ENCODE data around the gene FAM131A. TPM values are rescaled to one million over a fixed set of nuclear protein-coding genes. Genes with fewer than 3 reads are reported as not detected.

Gene FAM131A
- total and polyA plus RNA-seq, 8 donors, result 12.4 to 19.3 (median 14.9) TPM

GRCh38 chr3:184315871-184316661 is 21.3 kb upstream of the FAM131A start:
- H3K27ac ChIP-seq, result peak overlapping the region; percentile 91 to 92
- H3K4me1 ChIP-seq, result peaks cover 36 to 62% of the 10 kb centered on the region in 2 donors
- H3K4me3 ChIP-seq, result peak overlapping the region; percentile 70 to 89
- no peaks in the 10 kb centered on the region for H3K9me3 ChIP-seq
- intact Hi-C loops (cut with DNase I), result no loop called here
- ATAC-seq (no peak), DNase-seq (no peak)
- peaks cover 0 to 45% of the 10 kb centered on the region in 2 donors for H3K36me3 ChIP-seq
- TF ChIP-seq CTCF (IDR thresholded peaks at IDR 0.05), result no peak
- H3K27me3 ChIP-seq, result no peaks in the 10 kb centered on the region

GRCh38 chr3:184316792-184317191 is 20.6 kb upstream of the FAM131A start:
- H3K36me3 ChIP-seq, result peaks cover 0 to 52% of the 10 kb centered on the region in 2 donors
- H3K27ac ChIP-seq, result peak overlapping the region in 1 of 2 donors; percentile 91
- H3K4me3 ChIP-seq, result peak overlapping the region in 1 of 2 donors; percentile 89
- TF ChIP-seq CTCF (IDR thresholded peaks at IDR 0.05), result no peak
- intact Hi-C loops (cut with DNase I), result no loop called here
- no peaks in the 10 kb centered on the region for H3K9me3 ChIP-seq
- DNase-seq (no peak), ATAC-seq (no peak)
- no peaks in the 10 kb centered on the region for H3K27me3 ChIP-seq
- H3K4me1 ChIP-seq, result peaks cover 36 to 69% of the 10 kb centered on the region in 2 donors

GRCh38 chr3:184317201-184317600 is 20.2 kb upstream of the FAM131A start:
- DNase-seq (no peak), ATAC-seq (no peak)
- peaks cover 3 to 56% of the 10 kb centered on the region in 2 donors for H3K36me3 ChIP-seq
- no peaks in the 10 kb centered on the region for H3K27me3 ChIP-seq
- H3K4me3 ChIP-seq, result peak overlapping the region in 1 of 2 donors; percentile 89
- no peaks in the 10 kb centered on the region for H3K9me3 ChIP-seq
- no peak for TF ChIP-seq CTCF (IDR thresholded peaks at IDR 0.05)
- intact Hi-C loops (cut with DNase I), result no loop called here
- peak overlapping the region in 1 of 2 donors; percentile 88 for H3K27ac ChIP-seq
- peaks cover 36 to 73% of the 10 kb centered on the region in 2 donors for H3K4me1 ChIP-seq

- intact Hi-C loops (cut with DNase I), result no loop called here
- peak; percentile 58 to 97 (median 94) for DNase-seq
- H3K36me3 ChIP-seq, result peaks cover 5 to 85% of the 10 kb centered on the region in 2 donors
- no peaks in the 10 kb centered on the region for H3K9me3 ChIP-seq
- no peak for TF ChIP-seq CTCF (IDR thresholded peaks at IDR 0.05)
- peaks cover 36 to 78% of the 10 kb centered on the region in 2 donors for H3K4me1 ChIP-seq
- peak overlapping the region; percentile 88 to 89 for H3K27ac ChIP-seq
- H3K27me3 ChIP-seq, result no peaks in the 10 kb centered on the region
- peak; percentile 90 for ATAC-seq
- peak overlapping the region in 1 of 2 donors; percentile 30 for H3K4me3 ChIP-seq
These were observed 17.3 kb upstream of the FAM131A start for GRCh38 chr3:184320104-184320445.

- Histone ChIP-seq H3K27ac (peak overlapping the region in 1 of 2 donors; percentile 13), H3K4me1 (peaks cover 31 to 62% of the 10 kb centered on the region in 2 donors), H3K36me3 (peaks cover 10 to 89% of the 10 kb centered on the region in 2 donors), H3K9me3 (no peaks in the 10 kb centered on the region), H3K27me3 (no peaks in the 10 kb centered on the region), H3K4me3 (no peak overlapping the region)
- DNase-seq (no peak), ATAC-seq (no peak)
- no peak for TF ChIP-seq CTCF (IDR thresholded peaks at IDR 0.05)
- intact Hi-C loops (cut with DNase I), result no loop called here
These were observed 15.7 kb upstream of the FAM131A start for GRCh38 chr3:184321666-184322065.
